H1 (cell line): ENCODE results near the gene RPP25. TPM values are rescaled to one million over a fixed set of nuclear protein-coding genes. Genes with fewer than 3 reads are reported as not detected.

Experiments used
- CTCF ChIA-PET: fragments of 300-600 bp; sonication (Branson Sonifier 250); formaldehyde crosslinking; loops from one replicate; lab custom pipeline; 2021; ENCODE audit not compliant: partially characterized antibody; lab: Charles Lee
- POLR2A ChIA-PET: fragments of 300-600 bp; sonication (Branson Sonifier 250); formaldehyde crosslinking; loops from one replicate; lab custom pipeline; 2021; ENCODE audit warnings: inconsistent platforms; ENCODE audit not compliant: partially characterized antibody; lab: Charles Lee
- DNase-seq, 2 experiments: peaks; one replicate each; pipeline versions ENCODE4 v3.0.0 to v3.0.0-alpha.2; 2010 to 2022; ENCODE audit warnings: low spot score in 2 of 2, low read depth in 1 of 2, mixed read lengths in 1 of 2
- FAIRE-seq: peaks from 2 replicates; lab custom pipeline; 2011; peaks lifted over from hg19 to GRCh38; lab: Jason Lieb, UNC
- H2AFZ ChIP-seq: 2 replicates; pipeline ENCODE4 v1.8.1; 2012; ENCODE audit warnings: low read length, inconsistent platforms
- H2AK5ac ChIP-seq: 2 replicates; pipeline ENCODE4 v1.6.1; 2013; ENCODE audit warnings: low read depth, low read length
- H2BK120ac ChIP-seq: replicated peaks from 2 replicates; pipeline ENCODE3; 2013; ENCODE audit warnings: low read depth, low read length, inconsistent platforms
- H2BK12ac ChIP-seq: 2 replicates; pipeline ENCODE4 v1.6.1; 2013; ENCODE audit warnings: low read depth, low read length
- H2BK15ac ChIP-seq: 2 replicates; pipeline ENCODE4 v1.6.1; 2013; ENCODE audit warnings: low read length
- H2BK20ac ChIP-seq: 2 replicates; pipeline ENCODE4 v1.6.1; 2013; ENCODE audit warnings: low read length
- H2BK5ac ChIP-seq: 2 replicates; pipeline ENCODE4 v1.6.1; 2013; ENCODE audit warnings: low read depth, low read length
- H3K14ac ChIP-seq: 2 replicates; pipeline ENCODE4 v1.6.1; 2013; ENCODE audit warnings: inconsistent platforms; ENCODE audit not compliant: insufficient read length
- H3K18ac ChIP-seq: 2 replicates; pipeline ENCODE4 v1.6.1; 2013; ENCODE audit warnings: low read length; ENCODE audit errors: extremely low read depth
- H3K23ac ChIP-seq: 2 replicates; pipeline ENCODE4 v1.6.1; 2013; ENCODE audit warnings: inconsistent platforms; ENCODE audit not compliant: insufficient read length
- H3K23me2 ChIP-seq: 2 replicates; pipeline ENCODE4 v1.6.1; 2013; ENCODE audit warnings: low read depth, low read length
- H3K27ac ChIP-seq: 2 replicates; pipeline ENCODE4 v1.6.1; 2011; ENCODE audit warnings: low read depth, low read length, inconsistent platforms
- H3K27me3 ChIP-seq, 4 experiments: replicated peaks in 1 of 4; 1 replicate in 1 of 4; 2 replicates in 3 of 4; pipeline versions ENCODE4 v1.6.1 to v1.8.1; 2011 to 2013; ENCODE audit warnings: low read length in 3 of 4, mild to moderate bottlenecking in 3 of 4, inconsistent platforms in 2 of 4, mixed read lengths in 2 of 4, moderate library complexity in 1 of 4; ENCODE audit not compliant: control insufficient read depth in 3 of 4, insufficient read depth in 3 of 4; ENCODE audit errors: extremely low read depth in 1 of 4
- H3K36me3 ChIP-seq, 4 experiments: 2 replicates each; pipeline versions ENCODE4 v1.6.1 to v1.8.1; 2011 to 2013; ENCODE audit warnings: mild to moderate bottlenecking in 4 of 4, low read length in 3 of 4, moderate library complexity in 2 of 4, control low read depth in 1 of 4, inconsistent platforms in 1 of 4; ENCODE audit not compliant: insufficient read depth in 4 of 4, control insufficient read depth in 2 of 4
- H3K4ac ChIP-seq: replicated peaks from 2 replicates; pipeline ENCODE3; 2013; ENCODE audit warnings: low read length, low read depth, mixed read lengths, inconsistent platforms; ENCODE audit not compliant: insufficient read length
- H3K4me1 ChIP-seq, 4 experiments: replicated peaks in 1 of 4; 1 replicate in 1 of 4; 2 replicates in 3 of 4; pipeline versions ENCODE4 v1.6.1 to v1.8.1; 2011 to 2013; ENCODE audit warnings: low read length in 3 of 4, inconsistent platforms in 2 of 4, mixed read lengths in 1 of 4; ENCODE audit not compliant: insufficient read depth in 4 of 4, control insufficient read depth in 3 of 4
- H3K4me2 ChIP-seq, 2 experiments: 2 replicates each; pipeline versions ENCODE4 v1.6.1 to v1.8.1; 2011 to 2013; ENCODE audit warnings: low read depth in 2 of 2, low read length in 2 of 2, control low read depth in 1 of 2, inconsistent platforms in 1 of 2, mild to moderate bottlenecking in 1 of 2; ENCODE audit not compliant: insufficient read depth in 1 of 2
- H3K4me3 ChIP-seq, 4 experiments: fragments of 200-600, 300-600 bp in 1 of 4; sonication (generic), shearing (Covaris generic), sonication (Bioruptor Twin) in 1 of 4; 2 replicates each; pipeline versions ENCODE4 v1.5.1 to v1.8.1; 2011 to 2016; ENCODE audit warnings: low read length in 4 of 4, low read depth in 3 of 4, control low read depth in 2 of 4, inconsistent platforms in 2 of 4, mild to moderate bottlenecking in 2 of 4, mixed read lengths in 1 of 4, moderate library complexity in 1 of 4; ENCODE audit not compliant: insufficient read depth in 2 of 4; ENCODE audit errors: extremely low read depth in 1 of 4
- H3K56ac ChIP-seq: replicated peaks from 2 replicates; pipeline ENCODE3; 2013; ENCODE audit warnings: low read depth, mild to moderate bottlenecking, mixed read lengths, low read length, inconsistent platforms; ENCODE audit not compliant: insufficient read length
- H3K79me1 ChIP-seq: 2 replicates; pipeline ENCODE4 v1.6.1; 2013; ENCODE audit warnings: low read depth, low read length, control low read depth
- H3K79me2 ChIP-seq, 2 experiments: 2 replicates each; pipeline versions ENCODE4 v1.6.1 to v1.8.1; 2012 to 2013; ENCODE audit warnings: low read length in 2 of 2, mild to moderate bottlenecking in 2 of 2, inconsistent platforms in 1 of 2; ENCODE audit not compliant: insufficient read depth in 2 of 2, control insufficient read depth in 1 of 2
- H3K9ac ChIP-seq, 4 experiments: replicated peaks in 1 of 4; 1 replicate in 1 of 4; 2 replicates in 3 of 4; pipeline versions ENCODE4 v1.6.1 to v1.8.1; 2011 to 2013; ENCODE audit warnings: low read depth in 3 of 4, low read length in 3 of 4, control low read depth in 2 of 4, mild to moderate bottlenecking in 2 of 4, moderate library complexity in 2 of 4, inconsistent platforms in 1 of 4; ENCODE audit errors: extremely low read depth in 1 of 4
- H3K9me3 ChIP-seq, 2 experiments: 2 replicates each; pipeline versions ENCODE4 v1.6.1 to v1.8.1; 2012 to 2013; ENCODE audit warnings: mild to moderate bottlenecking in 2 of 2, moderate library complexity in 2 of 2, control low read depth in 1 of 2, inconsistent platforms in 1 of 2, low read depth in 1 of 2, low read length in 1 of 2, mixed read lengths in 1 of 2; ENCODE audit not compliant: insufficient read depth in 2 of 2
- H4K20me1 ChIP-seq, 2 experiments: replicated peaks in 1 of 2; 2 replicates each; pipeline versions ENCODE3 to v1.8.1; 2011 to 2013; ENCODE audit warnings: inconsistent platforms in 2 of 2, low read length in 2 of 2, mild to moderate bottlenecking in 1 of 2; ENCODE audit not compliant: insufficient read depth in 2 of 2, control insufficient read depth in 1 of 2
- H4K5ac ChIP-seq: 2 replicates; pipeline ENCODE4 v1.6.1; 2013; ENCODE audit warnings: low read length, low read depth, mixed read lengths, inconsistent platforms; ENCODE audit not compliant: insufficient read length
- H4K8ac ChIP-seq: 2 replicates; pipeline ENCODE4 v1.8.0; 2013; ENCODE audit warnings: mild to moderate bottlenecking, moderate library complexity, low read length, inconsistent platforms; ENCODE audit not compliant: insufficient read depth; ENCODE audit errors: extremely low read depth
- H4K91ac ChIP-seq: replicated peaks from 2 replicates; pipeline ENCODE3; 2013; ENCODE audit warnings: low read length, mixed read lengths, inconsistent platforms; ENCODE audit not compliant: insufficient read length
- BRCA1 ChIP-seq: IDR thresholded peaks from 2 replicates; pipeline ENCODE4 v1.6.1; 2012; ENCODE audit warnings: low read depth, low read length, improper control_type of control experiment
- CBX5 ChIP-seq: fragments of 300-800, 300-1000 bp; sonication (generic); IDR thresholded peaks from 2 replicates; pipeline ENCODE4 v1.7.1; 2016; ENCODE audit warnings: antibody characterized with exemption, low read length, low read depth
- CEBPB ChIP-seq: IDR thresholded peaks from 2 replicates; pipeline ENCODE4 v1.6.1; 2012; ENCODE audit warnings: low read depth, low read length
- CTCF ChIP-seq, 3 experiments: IDR thresholded peaks; 1 replicate in 2 of 3; 2 replicates in 1 of 3; pipeline versions ENCODE4 v1.5.1 to v1.6.1; 2011; ENCODE audit warnings: low read length in 3 of 3, mild to moderate bottlenecking in 3 of 3, inconsistent platforms in 2 of 3, low read depth in 1 of 3, moderate library complexity in 1 of 3; ENCODE audit not compliant: insufficient read depth in 1 of 3; ENCODE audit errors: control extremely low read depth in 1 of 3
- GABPA ChIP-seq: IDR thresholded peaks from 2 replicates; pipeline ENCODE4 v1.6.1; 2011; ENCODE audit warnings: mild to moderate bottlenecking, low read length, moderate library complexity, borderline replicate concordance; ENCODE audit not compliant: insufficient read depth
- HDAC6 ChIP-seq: IDR thresholded peaks from one replicate; pipeline ENCODE4 v1.7.1; 2012; ENCODE audit warnings: low read depth, mild to moderate bottlenecking, inconsistent platforms, low read length, moderate library complexity
- KDM4A ChIP-seq: IDR thresholded peaks from one replicate; pipeline ENCODE4 v1.7.1; 2012; ENCODE audit warnings: low read depth, mild to moderate bottlenecking, moderate library complexity, low read length, inconsistent platforms; ENCODE audit not compliant: severe bottlenecking
- KDM5A ChIP-seq: fragments of 200-600 bp; IDR thresholded peaks from 2 replicates; pipeline ENCODE4 v1.7.1; 2012; ENCODE audit warnings: mild to moderate bottlenecking, low read length, inconsistent platforms, mixed read lengths
- SP1 ChIP-seq: IDR thresholded peaks from 2 replicates; pipeline ENCODE4 v1.6.1; 2011; ENCODE audit warnings: low read depth, low read length
- WGBS, 2 experiments: shearing (Covaris generic) in 1 of 2; methylation state at CpG; one replicate each; pipeline versions ENCODE4 v1.1.6 to v1.1.7; 2013 to 2015; ENCODE audit warnings: low lambda C conversion rate in 2 of 2, mixed read lengths in 2 of 2, inconsistent platforms in 1 of 2, low coverage in 1 of 2, missing lambda C conversion rate in 1 of 2; ENCODE audit not compliant: insufficient replicate concordance in 2 of 2, insufficient coverage in 1 of 2, insufficient read length in 1 of 2; ENCODE audit errors: extremely low coverage in 1 of 2, missing lambda C conversion rate in 1 of 2; 5-methylcytosine and 5-hydroxymethylcytosine counted together
- polyA plus RNA-seq, 7 experiments: library from polyadenylated mRNA; depleted of rRNA in 3 of 7; stranded (reverse) in 5 of 7; unstranded in 2 of 7; fragments of >200 nt in 5 of 7; fragments of 200-250 nt in 2 of 7; gene quantifications; 1 replicate in 5 of 7; 2 replicates in 1 of 7; 4 replicates in 1 of 7; pipeline versions ENCODE4 v1.2.1 to v1.2.3, GENCODE V29; 2011 to 2013; ENCODE audit warnings: missing spikeins in 2 of 7, mixed read lengths in 2 of 7
- total RNA-seq: library from RNA; stranded (reverse); fragmentation: NEBNext Ultra II Directional; extraction: Animal tissue kit (Norgen Biotek cat#: 25700); gene quantifications from 2 replicates; pipeline ENCODE4 v1.2.1, GENCODE V29; 2021

Gene RPP25
- total and polyA plus RNA-seq, 2 of the 8 experiments (the other 6 are each of a cell fraction or from before 2014, with no cell fraction given), result 17.4 to 19.8 TPM

GRCh38 chr15:74997543-74997942 is 41.0 kb upstream of the RPP25 start:
- no peak overlapping the region for H2BK12ac ChIP-seq
- no peak overlapping the region for H2AK5ac ChIP-seq
- no peaks in the 10 kb centered on the region for H3K9me3 ChIP-seq
- H3K36me3 ChIP-seq, result no peaks in the 10 kb centered on the region
- no peak overlapping the region for H3K23ac ChIP-seq
- H3K56ac ChIP-seq, result no peak overlapping the region
- FAIRE-seq, result no peak
- peaks cover 0 to 3% (median 0%) of the 10 kb centered on the region in 4 experiments; a peak in 3 of 7 replicates for H3K27me3 ChIP-seq
- no peak overlapping the region for H4K91ac ChIP-seq
- H3K14ac ChIP-seq, result no peak overlapping the region
- no peak overlapping the region for H2BK5ac ChIP-seq
- no peak for DNase-seq
- H2BK15ac ChIP-seq, result no peak overlapping the region
- no peak overlapping the region for H2BK120ac ChIP-seq
- H2AFZ ChIP-seq, result no peak overlapping the region
- POLR2A ChIA-PET, result no interaction called here
- no peak overlapping the region for H4K8ac ChIP-seq
- CTCF ChIA-PET, result interaction anchor here (1.5 to 2.2 kb wide), 2 partner anchors 32 to 47 kb away, joined by 3 to 6 read pairs; no protein-coding TSS in a partner anchor
- no peaks in the 10 kb centered on the region; the same call in 1 of the 2 replicates for H3K79me1 ChIP-seq
- no peak overlapping the region for H3K4ac ChIP-seq
- H3K27ac ChIP-seq, result no peak overlapping the region
- 89% methylated on average over 2 of the region's 2 CpGs; no CpG with 5 or more reads in 1 of the 2 experiments for WGBS, 2 experiments
- no peak overlapping the region for H3K9ac ChIP-seq
- H3K4me3 ChIP-seq, result no peak overlapping the region
- no peak overlapping the region for H4K5ac ChIP-seq
- peaks cover 0 to 7% of the 10 kb centered on the region in 2 experiments for H4K20me1 ChIP-seq
- H3K4me2 ChIP-seq, result no peak overlapping the region; a peak in 1 of 4 replicates
- H3K23me2 ChIP-seq, result peaks cover 9% of the 10 kb centered on the region
- peaks cover 0 to 9% of the 10 kb centered on the region in 2 experiments; a peak in 1 of 4 replicates for H3K79me2 ChIP-seq
- no peak overlapping the region for H3K18ac ChIP-seq
- no peak overlapping the region for H2BK20ac ChIP-seq
- H3K4me1 ChIP-seq, result peaks cover 0 to 7% (median 4%) of the 10 kb centered on the region in 4 experiments; a peak in 6 of 7 replicates
- TF ChIP-seq GABPA (no peak), KDM4A (no peak), CTCF (IDR thresholded peaks at IDR 0.05; ENCODE audit: control extremely low read depth in 1 of 3, insufficient read depth in 1 of 3, low read depth in 1 of 3, low read length in 3 of 3) (no peak), HDAC6 (no peak), CEBPB (no peak), SP1 (no peak), CBX5 (no peak), KDM5A (no peak), BRCA1 (no peak)
